Measurements from ENCODE around the gene PDP2.

Gene PDP2

DNA sequence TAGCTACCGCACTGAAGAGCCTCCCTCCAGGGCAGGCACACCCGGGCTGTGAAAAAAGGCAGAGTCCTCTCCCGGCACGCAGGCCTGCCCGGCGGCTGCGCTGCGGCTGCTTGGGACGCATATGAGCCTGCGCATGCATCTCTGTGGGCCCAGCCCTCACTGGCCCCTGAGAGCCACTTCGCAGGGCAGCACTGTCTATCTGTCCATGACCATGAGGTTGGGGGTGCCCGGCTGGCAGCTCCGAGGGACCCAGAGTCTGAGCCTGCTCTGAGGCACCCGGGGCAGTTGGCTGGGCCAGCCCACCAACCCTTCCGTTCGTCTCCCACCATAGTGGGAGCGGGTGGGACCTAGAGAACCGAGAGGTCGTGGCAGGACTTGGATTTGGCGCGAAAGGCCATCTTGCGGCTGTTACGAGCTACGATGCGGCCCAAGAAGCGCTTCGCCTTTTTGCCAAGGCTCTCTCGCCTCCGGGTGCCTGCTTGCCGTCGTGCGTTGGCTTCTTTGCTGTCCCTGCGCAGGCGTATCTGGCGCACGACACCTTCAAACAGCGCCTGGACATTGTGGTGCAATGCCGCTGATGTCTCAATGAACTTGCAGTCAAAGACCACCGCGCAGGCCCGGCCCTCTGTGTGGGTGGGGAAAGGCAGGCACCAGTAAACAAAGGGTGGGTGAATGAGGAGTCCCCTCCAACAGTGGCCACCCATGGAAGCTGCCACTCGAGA is 41.6 kb downstream of the PDP2 start:
- DNase-seq: no peak

DNA sequence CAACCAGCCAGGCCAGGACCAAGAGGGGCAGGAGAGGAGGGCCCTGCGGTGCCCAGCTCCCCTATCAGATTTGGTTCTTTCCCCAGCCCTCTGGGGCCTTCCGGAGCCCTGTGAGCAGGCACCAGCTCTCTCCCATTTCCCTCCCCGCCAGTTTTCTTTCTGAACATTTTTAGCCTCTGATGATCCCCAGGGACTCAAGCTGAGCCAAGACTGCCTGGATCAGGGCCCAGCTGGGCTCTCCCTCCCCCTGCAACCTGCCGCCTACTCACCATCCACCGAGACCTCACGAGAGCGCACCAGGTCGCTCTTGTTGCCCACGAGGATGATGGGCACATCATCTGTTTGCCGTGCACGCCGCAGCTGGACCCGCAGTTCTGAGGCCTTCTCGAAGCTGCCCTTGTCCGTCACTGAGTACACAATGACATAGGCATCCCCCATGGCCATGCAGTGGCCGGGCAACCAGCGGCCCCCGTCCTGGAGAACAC is 43.0 kb downstream of the PDP2 start:
- no peak for DNase-seq

DNA sequence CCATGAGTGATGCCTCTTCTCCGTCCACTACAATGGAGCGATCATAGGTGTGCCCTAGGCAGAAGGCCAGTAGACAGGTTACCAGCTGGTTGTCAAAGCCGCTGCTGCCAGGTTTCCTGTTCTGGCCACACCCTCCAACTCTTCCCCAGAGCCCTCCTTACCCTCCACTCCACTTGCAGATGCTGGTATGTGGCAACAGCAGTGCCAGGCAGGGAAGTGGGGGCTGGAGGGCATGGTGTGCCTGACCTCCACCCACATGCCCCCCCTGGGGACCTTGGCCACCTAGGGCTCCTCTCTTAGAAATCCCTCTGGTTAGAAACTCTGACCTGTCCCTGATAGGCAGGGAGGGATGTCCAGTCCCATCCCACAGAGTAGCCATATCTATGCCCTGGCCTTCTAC is 43.6 kb downstream of the PDP2 start:
- no peak for DNase-seq

DNA sequence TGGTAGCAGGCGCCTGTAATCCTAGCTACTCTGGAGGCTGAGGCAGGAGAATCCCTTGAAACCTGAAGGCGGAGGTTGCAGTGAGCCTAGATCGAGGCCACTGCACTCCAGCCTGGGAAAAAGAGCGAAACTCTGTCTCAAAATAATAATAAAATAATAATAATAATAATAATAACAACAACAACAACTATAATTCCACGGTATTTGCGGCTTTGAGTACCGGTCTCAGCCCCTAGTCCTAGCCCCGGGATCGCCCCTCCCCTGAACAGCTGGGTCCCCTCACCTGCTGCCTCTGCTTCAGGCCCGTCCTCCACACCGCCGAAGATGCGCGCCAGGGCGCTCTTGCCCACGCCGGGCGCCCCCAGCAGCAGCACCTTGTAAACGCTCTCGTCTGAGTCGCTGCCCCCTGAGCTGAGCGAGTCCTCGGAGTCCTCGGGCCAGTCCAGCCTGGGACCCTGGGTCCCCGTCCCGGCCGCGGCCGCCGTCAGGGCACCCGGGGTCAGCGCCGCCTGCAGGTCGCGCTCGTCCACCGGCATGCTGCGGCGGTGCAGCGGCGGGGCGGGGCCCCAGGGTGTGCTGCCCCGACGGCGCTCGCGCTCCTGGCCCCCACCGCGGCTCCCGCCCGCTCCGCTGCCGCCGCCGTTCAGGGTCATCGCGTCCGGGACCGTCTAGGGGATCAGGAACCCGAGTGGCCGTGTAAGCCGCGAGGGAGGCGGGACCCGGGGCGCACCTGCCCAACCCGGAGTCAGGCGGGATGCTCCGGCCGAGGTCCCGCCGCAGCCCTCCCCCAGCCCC is 44.4 kb downstream of the PDP2 start:
- no peak for DNase-seq

DNA sequence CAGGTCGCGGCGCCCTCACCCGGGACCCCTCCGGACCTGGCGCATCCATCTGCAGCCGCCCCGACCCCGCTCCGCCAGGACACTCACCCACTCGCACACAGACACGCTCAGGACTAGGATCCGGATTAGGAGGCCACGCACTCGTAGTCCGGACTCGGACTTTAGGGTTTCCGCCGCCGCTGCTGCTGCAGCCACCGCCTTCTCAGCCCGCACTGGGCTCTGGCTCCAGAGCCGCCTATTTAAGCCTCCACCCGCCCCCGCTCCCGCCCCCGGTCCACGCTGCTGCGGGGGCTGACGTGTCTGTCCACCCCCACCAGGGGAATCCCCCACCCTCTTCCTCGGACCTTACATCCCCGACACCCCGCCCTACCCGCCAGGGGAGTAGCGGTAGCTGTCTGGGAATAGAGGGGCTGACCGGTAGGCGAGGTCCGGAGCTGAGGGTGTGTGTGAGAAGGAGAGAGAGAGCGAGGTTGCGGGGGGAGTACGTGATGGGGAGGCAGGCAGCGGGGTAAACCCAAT is 45.1 kb downstream of the PDP2 start, which contains the start of gene RRAD:
Gene RRAD (minus strand): TSS at position 214 of the 519 bp plus-strand sequence. CDS start 356 bp downstream, outside the sequence.
- DNase-seq: no peak

DNA sequence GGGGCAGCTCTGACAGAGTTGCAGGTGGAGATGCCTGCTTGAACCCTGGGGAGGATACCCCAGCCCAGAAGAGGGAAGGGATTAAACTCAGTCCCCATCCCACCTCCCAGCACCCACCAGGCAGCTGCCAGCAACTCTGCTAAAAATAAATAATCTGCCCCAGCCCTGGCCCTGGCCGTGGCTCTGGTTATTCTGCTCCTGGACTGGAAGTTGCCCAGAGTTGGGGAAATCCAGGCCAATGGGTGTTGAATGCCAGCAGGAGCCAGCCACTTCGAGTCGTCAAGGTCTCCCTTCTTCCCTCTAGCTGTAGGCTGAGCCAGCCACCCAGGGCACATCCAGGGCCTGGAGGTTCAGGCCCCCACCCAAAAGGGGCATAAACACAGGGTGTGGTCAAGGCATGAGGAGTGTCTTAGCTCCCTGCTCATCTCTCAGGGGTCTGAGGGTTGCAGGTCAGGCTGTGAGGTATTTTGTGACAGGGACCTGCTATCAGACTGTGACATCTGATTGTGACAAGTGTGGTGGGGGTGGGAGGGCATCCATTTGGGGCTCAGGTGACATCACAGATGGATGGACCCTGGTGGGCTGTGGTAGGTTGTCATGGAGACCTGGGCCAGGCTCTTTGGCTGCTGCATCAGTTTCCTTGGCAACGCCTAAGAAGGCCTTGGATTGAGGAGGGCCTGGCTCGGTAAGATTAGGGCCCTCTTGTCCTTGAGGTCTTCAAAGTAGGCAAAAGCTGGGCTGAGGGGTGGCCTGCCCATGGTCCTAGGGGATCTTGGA is 46.0 kb downstream of the PDP2 start:
- DNase-seq: no peak

DNA sequence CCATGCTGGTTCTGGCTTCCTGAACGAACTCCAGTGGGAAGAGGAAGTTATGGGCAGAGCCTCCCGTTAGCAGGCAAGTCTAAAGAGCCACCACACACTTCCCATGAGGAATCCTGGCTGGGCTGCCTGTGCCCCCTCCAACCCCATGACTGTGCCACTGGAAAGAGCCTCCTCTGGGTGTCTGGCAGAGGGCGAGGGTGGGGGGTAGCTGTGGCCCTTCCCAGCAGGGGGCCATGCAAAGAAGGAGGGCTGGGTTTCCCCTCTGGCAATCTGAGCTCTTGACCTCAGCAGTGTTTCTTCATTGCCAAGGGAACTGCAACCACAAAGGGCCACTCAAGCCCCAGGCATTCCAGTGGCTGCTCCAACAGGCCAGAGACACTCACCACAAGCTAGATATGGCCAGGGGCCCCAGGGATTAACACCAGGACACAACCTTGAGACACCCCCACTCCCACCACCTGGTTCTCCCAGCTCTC is 46.7 kb downstream of the PDP2 start:
- DNase-seq: no peak

DNA sequence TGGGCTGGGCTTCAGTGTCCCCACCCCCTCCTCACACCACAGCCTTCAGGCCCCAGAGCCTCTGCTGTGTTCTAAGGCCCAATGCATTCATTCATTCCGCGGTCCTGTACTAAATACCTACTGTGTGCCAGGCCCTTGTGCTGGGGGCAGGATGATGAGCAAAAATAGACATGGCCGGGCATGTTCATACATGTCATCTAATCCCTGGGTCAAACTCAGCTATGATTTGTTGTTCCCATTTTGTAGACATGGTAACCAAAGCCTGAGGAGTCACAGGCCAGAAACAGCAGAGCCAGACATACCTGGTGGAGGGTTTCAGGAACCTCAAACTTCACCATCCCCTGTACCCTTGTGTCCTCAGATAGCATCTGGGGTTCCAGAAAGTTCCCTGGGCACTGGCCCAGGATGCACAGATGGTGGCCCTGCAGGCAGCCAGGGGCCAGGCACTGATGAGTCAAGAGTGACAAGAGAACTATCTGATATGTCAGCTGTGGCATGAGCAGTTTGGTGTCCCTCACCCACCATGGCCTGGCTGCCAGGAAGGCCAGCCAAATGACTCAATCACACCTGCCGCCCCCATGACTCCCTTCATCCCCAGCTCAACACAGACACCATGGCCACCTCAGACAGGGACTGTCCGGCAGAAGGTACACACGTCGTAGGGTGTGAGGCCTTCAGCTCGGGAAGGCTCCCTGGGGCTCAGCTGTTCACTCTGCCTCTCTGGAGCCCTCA is 47.8 kb downstream of the PDP2 start:
- no peak for DNase-seq

DNA sequence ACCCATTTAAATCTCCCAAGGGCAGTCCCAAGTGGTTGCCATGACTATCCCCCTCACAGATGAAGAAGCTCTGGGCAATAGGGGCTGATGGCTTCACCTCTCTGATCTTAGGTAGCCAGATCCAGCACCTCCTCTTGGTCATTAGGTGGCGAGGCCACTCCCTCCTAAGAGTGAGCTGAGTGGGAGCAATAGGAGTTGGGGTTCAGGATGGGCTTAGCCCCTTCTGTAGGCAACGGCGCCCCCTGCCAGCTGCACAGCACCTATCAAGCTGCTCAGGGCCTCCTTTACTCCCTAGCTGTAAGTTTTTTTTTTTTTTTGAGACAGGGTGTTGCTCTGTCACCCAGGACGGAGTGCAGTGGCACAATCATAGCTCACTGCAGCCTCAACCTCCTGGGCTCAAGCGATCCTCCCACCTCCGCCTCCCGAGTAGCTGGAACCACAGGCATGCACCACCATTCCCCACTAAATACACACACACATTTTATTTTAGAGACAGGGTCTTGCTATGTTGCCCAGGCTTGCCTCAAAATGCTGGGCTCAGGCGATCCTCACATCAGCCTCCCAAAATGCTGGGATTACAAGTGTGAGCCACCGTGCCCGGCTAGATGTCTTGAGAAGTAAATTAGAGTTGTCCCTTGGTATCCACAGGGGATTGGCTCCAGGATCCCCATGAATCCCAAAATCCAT is 48.5 kb downstream of the PDP2 start:
- DNase-seq: peak; percentile 19 to 24

DNA sequence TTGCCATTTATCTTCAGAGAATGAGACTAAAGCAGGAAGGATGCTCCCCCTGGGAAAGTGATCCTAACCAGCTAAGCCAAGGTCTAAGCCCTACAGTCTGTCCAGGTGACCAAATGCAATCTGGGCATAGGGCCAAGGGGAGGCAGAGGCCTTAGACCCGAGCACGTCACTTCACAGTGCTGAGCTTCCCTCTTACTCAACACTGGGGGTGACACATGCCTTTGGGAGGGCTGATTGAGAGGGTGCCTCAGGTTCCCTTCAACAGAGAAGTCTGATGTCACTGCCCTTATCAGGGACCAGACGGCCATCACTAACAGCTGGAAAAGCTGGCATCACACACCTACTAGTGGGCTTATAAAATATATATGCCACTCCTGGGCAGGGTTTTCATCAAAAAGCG is 49.9 kb downstream of the PDP2 start:
- DNase-seq: no peak

DNA sequence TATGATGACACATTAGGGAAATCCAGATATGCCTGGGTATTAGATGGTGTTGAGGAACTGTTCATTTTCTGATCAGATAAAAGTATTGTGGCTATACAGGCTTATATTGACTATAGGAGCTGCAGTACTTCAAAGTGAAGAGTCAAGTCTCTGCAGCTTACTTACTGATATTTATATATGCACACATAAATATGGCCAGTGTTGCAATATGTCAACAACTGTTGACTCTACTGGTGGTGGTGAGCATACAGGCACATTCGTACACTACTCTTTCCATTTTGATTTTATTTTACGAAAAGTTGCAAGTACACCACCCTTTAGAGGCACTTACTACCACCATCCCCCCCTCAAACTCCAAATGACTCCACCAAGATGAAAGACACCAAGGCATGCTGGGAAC is 51.4 kb downstream of the PDP2 start:
- DNase-seq: no peak

DNA sequence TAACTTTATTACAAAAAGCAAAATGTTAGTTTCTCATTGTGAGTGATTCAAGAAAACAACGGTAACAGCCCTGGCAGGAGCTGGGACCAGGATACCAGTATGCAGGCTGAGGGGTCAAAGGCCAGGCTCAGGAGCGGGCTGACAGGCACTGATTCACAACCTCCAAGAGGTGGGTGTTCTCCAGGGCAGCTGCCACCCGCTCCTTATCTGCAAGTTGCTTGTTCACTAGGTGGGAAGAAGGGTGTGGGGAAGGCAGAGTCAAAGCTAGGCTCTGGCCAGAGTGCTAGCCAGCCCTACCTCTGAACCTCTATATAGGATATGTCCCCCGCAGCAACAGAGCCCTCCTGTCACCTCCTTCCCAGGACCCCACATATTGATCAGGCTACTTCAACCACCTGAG is 51.8 kb downstream of the PDP2 start:
- DNase-seq: no peak

DNA sequence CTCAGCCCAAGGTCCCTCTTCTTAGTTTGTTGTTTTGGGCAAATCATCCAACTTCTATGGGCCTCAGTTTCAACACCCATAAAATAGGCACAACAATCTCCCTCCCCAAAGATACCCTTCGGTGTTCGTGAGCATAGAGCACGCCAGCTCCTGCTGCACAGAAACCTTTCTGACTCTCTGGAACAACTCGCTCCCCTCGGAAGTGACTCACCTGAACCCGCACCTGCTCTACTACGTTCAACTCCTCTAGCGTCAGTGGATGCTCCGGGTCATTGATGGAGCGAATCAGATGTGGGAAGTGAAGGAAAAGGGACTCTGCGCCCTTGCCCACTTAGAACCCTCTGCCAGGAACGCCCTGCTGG is 53.4 kb downstream of the PDP2 start:
- DNase-seq: no peak

DNA sequence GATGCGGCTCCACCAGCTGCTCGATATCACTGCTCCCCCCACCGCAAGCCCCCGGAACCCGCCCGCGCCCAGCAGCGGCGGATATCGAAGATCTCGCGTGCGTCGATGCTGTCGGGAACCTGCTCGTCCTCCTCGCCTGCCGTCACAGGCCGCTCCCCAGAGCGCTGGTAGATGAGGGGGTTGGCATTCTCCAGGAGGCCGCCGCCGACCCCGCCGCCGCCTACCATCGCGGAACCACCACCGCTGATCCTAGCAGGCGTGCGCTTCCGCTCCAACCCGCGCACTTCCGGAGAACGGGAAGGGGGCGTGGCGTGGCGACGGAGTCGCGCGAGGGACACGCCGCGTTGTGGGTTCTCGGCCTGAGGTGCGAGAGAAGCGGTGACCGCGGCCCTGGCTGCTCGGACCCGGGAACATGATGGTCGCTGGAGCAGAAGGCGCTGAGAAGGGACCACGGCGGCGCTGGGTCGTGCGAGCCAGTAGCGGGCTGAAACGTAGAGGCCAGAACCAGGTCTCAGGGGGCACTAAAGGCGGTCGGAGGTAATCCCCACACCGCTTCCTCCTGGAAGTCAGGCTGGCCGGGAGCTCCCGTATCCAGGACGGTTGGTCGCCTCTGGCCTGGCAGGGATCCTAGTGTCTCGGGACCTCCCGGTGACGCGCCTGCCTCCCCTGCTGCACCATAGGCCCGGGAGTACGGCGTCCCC is 54.0 kb downstream of the PDP2 start, which contains the start of gene CIAO2B:
Gene CIAO2B (minus strand): TSS at position 265 of the 701 bp plus-strand sequence. CDS start 38 bp downstream, at position 227.
- DNase-seq: peak; percentile 63 to 64

DNA sequence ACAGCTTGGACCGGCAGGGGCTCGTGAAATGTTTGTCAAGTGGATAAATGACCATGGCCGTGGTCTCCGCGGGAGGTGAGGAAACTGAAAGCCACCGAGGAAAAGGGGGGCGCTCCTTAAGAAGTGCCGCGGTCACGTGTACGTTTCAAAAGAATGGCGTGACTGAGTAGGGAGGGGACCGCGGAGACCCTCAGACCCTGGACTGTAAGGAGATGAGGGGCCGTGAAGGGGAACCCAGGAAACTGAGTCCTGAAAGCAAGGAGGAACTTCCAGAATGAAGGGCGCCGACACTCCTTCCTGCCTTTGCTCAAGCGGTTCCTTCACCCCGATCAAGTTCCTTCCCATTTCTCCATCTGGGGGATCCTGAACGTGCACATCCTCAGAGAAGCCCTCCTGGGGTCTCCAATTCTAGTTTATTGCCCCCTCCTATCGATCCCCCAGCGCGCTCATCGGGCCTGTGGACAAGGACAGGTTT is 54.6 kb downstream of the PDP2 start:
- peak; percentile 5 to 23 for DNase-seq

DNA sequence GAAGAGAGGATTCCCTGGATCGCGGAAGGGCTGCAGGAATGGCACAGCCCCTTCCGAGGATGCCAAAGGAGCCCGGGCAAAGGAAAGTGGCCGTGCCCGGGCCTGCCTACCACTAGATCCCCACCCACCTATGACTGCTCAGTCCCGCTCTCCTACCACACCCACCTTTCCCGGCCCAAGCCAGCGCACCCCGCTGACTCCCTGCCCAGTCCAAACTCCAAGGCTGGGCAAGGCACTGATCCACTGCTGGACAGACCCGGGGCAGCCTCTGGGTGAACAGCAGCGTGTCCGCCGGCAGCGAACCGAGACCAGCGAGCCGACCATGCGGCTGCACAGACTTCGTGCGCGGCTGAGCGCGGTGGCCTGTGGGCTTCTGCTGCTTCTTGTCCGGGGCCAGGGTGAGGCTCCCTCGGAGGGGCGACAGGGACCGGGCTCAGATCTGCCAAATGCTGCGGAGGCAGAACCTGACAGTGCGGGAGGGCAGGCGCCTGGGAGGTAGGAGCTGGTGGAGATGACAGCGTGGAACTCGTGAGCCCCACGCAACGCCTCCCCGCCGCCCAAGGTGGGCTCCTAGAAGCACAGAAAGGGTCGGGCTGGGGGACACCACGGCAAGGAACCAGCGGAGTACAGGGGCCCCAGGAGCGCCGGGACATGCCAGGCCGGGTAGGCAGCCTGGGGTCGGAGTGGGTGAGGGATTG is 55.1 kb downstream of the PDP2 start, which contains the start of gene CES2:
Gene CES2 (plus strand): TSS at position 203 of the 698 bp plus-strand sequence. CDS start 120 bp downstream, at position 323.
- DNase-seq: no peak

DNA sequence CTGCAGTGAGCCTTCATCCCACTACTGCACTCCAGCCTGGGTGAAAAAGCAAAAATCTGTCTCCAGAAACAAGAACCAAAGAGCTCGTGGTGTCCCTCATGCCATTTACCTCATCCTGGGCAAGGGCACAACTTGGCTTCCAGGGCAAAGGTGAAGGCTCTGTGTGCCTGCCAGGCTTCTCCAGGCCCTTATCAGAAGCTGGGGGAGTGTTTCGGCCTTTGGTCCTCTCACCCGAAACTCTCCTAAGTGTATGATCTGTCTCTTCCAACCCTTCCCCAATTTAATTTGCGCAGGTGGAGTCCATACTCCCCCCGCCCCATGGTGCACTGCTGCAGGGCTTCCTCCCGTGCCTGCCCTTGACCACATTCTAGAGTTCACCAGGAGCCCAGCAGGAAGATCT is 56.1 kb downstream of the PDP2 start:
- no peak for DNase-seq

DNA sequence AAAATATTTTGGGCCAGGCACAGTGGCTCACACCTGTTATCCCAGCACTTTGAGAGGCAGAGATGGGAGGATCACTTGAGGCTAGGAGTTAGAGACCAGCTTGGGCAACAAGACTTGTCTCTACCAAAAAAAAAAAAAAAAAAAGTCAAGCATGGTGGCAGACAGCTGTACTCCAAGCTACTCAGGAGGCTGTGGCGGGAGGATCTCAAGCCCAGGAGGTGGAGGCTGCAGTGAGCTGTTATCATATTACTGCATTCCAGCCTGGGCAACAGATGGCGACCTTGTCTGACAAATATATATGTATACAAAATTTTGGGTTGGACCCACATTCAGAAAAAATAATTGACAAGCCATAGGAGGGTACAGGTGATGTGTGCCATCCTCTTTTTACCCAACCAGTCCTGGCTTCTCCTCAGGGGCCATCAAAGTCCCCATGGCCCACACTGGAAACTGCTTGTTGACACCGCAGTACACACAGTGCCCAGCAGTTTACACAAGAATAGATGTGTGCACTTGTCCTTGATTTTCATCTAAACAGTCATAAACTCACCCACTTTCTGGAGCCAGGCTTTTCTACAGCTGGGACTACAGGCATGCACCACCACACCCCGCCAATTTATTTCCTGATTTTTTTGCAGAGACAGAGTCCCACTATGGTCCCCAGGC is 56.7 kb downstream of the PDP2 start:
- no peak for DNase-seq

DNA sequence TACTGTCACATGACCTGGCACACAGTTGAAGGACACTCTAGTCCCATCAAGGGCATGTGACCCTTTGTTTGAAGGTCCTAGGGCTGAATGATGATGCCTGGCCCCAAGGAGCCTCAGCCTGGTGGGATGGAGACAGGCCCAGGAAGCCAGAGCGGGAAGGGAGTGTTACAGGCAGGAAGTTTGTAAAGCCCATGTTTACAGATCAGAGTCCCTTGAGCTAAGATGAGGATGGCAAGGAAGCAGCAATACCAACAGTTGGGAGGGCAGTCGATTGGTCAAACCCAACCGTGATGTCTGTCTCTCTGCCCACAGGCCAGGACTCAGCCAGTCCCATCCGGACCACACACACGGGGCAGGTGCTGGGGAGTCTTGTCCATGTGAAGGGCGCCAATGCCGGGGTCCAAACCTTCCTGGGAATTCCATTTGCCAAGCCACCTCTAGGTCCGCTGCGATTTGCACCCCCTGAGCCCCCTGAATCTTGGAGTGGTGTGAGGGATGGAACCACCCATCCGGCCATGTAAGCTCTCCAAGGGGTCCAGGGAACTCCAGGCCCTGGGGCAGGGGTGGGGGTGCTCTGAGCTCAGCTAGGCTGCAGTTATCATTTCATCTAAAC is 57.5 kb downstream of the PDP2 start:
- no peak for DNase-seq
